Measurements from ENCODE around the gene FBXO31.

FBXO31 gene

DNA sequence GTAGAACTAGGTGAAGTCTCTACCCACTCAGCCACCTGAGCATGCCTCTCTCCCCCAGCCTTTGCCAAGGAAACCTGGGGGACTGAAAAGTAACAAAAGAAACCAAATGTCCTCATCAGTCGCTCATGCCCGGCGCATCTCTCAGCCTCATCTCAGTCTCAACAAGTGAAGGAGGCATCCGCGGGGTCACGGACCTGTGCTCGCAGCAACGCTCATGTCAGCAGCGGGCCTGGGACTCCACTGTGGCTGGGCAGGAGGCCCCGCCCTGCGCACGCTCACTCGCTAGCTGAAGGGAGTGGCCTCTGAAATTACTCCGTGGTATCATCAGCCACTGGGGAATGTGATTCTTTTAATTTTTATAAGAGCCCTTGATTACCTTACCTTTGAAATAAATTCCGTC lies 39.9 kb upstream of the FBXO31 start:
- TF ChIP-seq CTCF (IDR thresholded peaks at IDR 0.05; ENCODE audit: borderline replicate concordance, control extremely low read depth, extremely low read depth, insufficient read depth, missing control alignments): no peak
- no peak for DNase-seq (ENCODE audit: low spot score)
- in situ Hi-C loops (cut with MboI; ENCODE audit: low sequenced_read_pairs, unreplicated experiment): no loop called here

GRCh38 chr16:87422106-87422505 lies 38.5 kb upstream of the FBXO31 start:
- DNase-seq (ENCODE audit: low spot score): no peak
- in situ Hi-C loops (cut with MboI; ENCODE audit: low sequenced_read_pairs, unreplicated experiment): no loop called here
- no peak for TF ChIP-seq CTCF (IDR thresholded peaks at IDR 0.05; ENCODE audit: borderline replicate concordance, control extremely low read depth, extremely low read depth, insufficient read depth, missing control alignments)

DNA sequence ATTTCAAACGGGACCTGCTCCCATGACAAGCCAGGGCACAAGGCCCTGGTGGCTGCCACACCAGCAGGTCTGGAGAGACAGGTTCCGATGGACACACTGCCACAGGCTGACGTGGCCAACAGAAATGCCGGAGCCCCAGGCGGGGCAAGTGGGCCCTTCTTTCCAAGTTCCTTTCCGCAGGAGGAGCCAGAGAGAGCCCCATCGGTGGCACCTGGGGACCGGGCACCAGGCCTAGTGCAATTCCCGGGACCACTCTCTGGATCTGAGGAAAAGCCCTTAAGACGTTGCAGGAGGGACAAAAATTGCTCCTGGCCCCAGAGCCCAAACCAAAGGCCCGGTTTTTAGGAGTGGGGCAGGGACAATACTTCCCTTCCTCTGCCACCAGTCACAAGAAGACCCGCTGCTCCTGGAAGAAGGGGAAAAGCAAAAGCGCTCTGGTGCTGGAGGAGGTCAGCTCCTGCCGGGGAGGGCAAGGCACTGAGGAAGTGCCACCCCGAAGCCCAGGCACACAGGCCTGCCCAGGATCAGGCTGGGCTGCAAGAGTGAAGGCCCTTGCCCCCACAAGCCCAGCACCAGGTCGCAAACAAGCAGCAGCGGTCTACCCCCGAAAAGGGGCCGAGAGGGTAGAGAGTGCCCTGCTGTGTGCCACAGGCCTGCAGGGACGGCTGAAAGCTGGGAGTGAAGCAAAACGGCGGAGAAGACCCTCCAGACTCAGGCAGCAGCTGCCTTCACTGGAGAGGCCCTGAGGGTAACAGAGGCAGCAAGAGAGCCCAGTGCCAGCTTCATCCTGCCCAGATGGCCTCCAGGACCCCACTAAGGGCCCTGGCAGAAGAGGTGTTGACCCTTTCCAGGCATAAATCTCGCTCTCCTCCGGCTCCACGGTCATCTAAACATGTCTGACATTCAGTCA lies 37.7 kb upstream of the FBXO31 start:
- TF ChIP-seq CTCF (IDR thresholded peaks at IDR 0.05; ENCODE audit: borderline replicate concordance, control extremely low read depth, extremely low read depth, insufficient read depth, missing control alignments): no peak
- no peak for DNase-seq (ENCODE audit: low spot score)

GRCh38 chr16:87420026-87421002 lies 36.7 kb upstream of the FBXO31 start:
- DNase-seq (ENCODE audit: low spot score): no peak
- in situ Hi-C loops (cut with MboI; ENCODE audit: low sequenced_read_pairs, unreplicated experiment): no loop called here
- TF ChIP-seq CTCF (IDR thresholded peaks at IDR 0.05; ENCODE audit: borderline replicate concordance, control extremely low read depth, extremely low read depth, insufficient read depth, missing control alignments): peak; percentile 8

More for the DNA sequence above, 37.7 kb upstream of the FBXO31 start:
- in situ Hi-C loops (cut with MboI; ENCODE audit: low sequenced_read_pairs, unreplicated experiment): no loop called here

GRCh38 chr16:87418644-87419043 lies 35.1 kb upstream of the FBXO31 start:
- in situ Hi-C loops (cut with MboI; ENCODE audit: low sequenced_read_pairs, unreplicated experiment): no loop called here
- no peak for TF ChIP-seq CTCF (IDR thresholded peaks at IDR 0.05; ENCODE audit: borderline replicate concordance, control extremely low read depth, extremely low read depth, insufficient read depth, missing control alignments)
- no peak for DNase-seq (ENCODE audit: low spot score)

- no peak for TF ChIP-seq CTCF (IDR thresholded peaks at IDR 0.05; ENCODE audit: borderline replicate concordance, control extremely low read depth, extremely low read depth, insufficient read depth, missing control alignments)
- in situ Hi-C loops (cut with MboI; ENCODE audit: low sequenced_read_pairs, unreplicated experiment): no loop called here
Observed at GRCh38 chr16:87418216-87418615, 34.6 kb upstream of the FBXO31 start.

More at GRCh38 chr16:87418216-87418615, 34.6 kb upstream of the FBXO31 start:
- no peak for DNase-seq (ENCODE audit: low spot score)

Measured in GM13976 (cell line).